HUES64 (cell line): ENCODE data around the gene CPNE8. TPM values are rescaled to one million over a fixed set of nuclear protein-coding genes. Genes with fewer than 3 reads are reported as not detected.

ENCODE experiments used
- H3K27ac ChIP-seq: 2 replicates; pipeline ENCODE4 v1.7.0; 2013; ENCODE audit warnings: low read depth, low read length, inconsistent platforms
- H3K27me3 ChIP-seq: 2 replicates; pipeline ENCODE4 v1.6.1; 2013; ENCODE audit warnings: mild to moderate bottlenecking, low read length; ENCODE audit not compliant: insufficient read depth
- H3K36me3 ChIP-seq: 2 replicates; pipeline ENCODE4 v1.6.1; 2013; ENCODE audit warnings: mild to moderate bottlenecking, low read length; ENCODE audit not compliant: insufficient read depth
- H3K4me1 ChIP-seq: 2 replicates; pipeline ENCODE4 v1.6.1; 2013; ENCODE audit warnings: mild to moderate bottlenecking, low read length, moderate library complexity; ENCODE audit not compliant: insufficient read depth
- H3K4me3 ChIP-seq: 2 replicates; pipeline ENCODE4 v1.5.1; 2013; ENCODE audit warnings: mild to moderate bottlenecking, low read length, moderate library complexity
- H3K9ac ChIP-seq: 2 replicates; pipeline ENCODE4 v1.6.1; 2013; ENCODE audit warnings: mild to moderate bottlenecking, low read depth, low read length
- H3K9me3 ChIP-seq: 2 replicates; pipeline ENCODE4 v1.6.1; 2013; ENCODE audit warnings: low read depth, low read length; ENCODE audit not compliant: insufficient read depth
- WGBS: fragments of 150-250, 120-280 bp; methylation state at CpG from one replicate; pipeline ENCODE4 v1.1.7; 2013; ENCODE audit warnings: missing lambda C conversion rate; 5-methylcytosine and 5-hydroxymethylcytosine counted together
- polyA plus RNA-seq, 2 experiments: library from polyadenylated mRNA; stranded (reverse); fragments of 50-300 nt; gene quantifications; one replicate each; pipeline ENCODE4 v1.2.3, GENCODE V29; 2013

CPNE8 gene
- 3.7 TPM for polyA plus RNA-seq (2013, experiment 1 of 2)
- 4.6 TPM for polyA plus RNA-seq (2013, experiment 2 of 2)

DNA sequence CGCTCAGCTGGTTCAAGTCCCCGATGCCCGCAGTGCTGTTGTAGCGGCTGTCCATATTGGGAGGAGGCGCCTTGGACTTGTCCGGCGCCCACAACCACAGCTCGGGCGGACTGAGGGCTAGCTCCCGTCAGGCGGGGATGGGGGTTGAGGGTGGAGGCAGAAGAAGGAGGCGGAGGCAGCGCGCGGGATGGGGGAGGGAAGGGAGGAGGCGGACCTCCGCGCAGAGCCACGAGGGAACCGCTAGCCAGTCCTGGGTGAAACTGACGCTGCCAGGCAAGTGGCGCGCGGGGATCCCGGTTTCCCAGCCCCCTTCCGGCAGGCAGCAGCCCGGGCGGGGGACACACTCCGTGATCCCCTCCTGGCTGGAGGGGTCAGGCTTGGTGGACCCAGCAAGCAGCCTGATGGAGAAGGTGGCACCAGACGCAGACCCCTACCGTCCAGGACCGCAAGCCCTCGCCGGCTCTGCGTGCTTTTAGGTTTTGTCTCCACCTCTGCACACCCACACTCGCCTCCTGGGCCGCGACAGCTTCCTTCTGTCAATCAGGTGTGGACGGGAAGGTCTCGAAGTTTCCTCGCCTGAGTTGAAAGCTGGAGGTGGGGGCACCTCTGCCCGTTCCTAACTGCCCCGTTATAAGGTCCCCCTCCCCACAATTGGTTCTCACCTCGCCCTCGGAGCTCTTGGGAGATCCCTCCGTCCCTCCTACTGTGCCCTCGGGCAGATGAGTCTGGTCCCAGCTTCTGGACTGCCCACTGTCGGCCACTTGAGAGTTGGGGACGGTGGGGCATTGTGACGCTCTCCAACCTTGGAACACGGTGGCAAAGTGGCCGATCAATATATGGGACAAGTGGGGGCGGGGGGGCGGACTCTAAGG is at the start of gene CPNE8:
CPNE8 (minus strand) TSS at position 112 of the 872 bp plus-strand sequence; CDS start at position 55, 57 bp downstream.
- Histone ChIP-seq H3K4me3 (peak within 1 kb of the TSS; percentile 78), H3K27me3 (peaks cover 16% of the 10 kb centered on the region), H3K27ac (no peak within 1 kb of the TSS; the same call in 1 of the 2 replicates), H3K36me3 (no peaks in the 10 kb centered on the region), H3K4me1 (peaks cover 19% of the 10 kb centered on the region), H3K9ac (peak within 1 kb of the TSS; percentile 55), H3K9me3 (no peaks in the 10 kb centered on the region)
- WGBS = under 1% methylated on average over 54 of the region's 54 CpGs

DNA sequence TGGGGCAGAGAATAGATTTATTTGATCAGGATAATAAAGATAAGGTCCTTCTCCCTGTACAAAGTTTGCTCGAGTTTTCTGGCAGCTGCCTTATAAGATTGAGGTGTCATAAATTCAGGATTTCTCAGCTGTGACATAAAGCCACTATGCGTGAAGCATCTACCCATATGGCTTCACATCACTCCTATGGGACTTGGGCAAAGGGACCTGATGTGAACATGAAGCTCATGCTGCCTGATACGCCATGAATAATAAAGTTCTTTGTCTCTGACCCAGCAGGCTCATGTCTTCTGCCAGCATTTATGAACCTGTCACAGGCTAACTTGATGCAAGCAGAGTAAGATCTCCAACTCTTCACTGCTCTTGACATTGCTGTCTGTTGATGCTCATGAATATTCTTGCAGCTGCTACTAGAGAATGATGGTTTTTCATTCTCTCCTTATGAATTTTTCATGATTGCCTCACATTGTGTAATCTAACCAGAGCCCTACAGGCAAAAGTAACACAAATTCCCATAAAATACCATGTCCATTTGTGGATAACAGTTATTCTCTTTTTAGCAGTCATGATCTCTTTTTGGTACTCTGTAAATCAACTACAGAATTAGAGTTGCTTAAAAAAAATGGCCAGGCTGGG is 49.0 kb upstream of the CPNE8 start:
- H3K4me3 ChIP-seq = no peak overlapping the region
- H3K27me3 ChIP-seq = no peaks in the 10 kb centered on the region
- H3K9me3 ChIP-seq = no peaks in the 10 kb centered on the region
- WGBS = 96% methylated on average over 3 of the region's 3 CpGs
- H3K27ac ChIP-seq = no peak overlapping the region
- H3K36me3 ChIP-seq = no peaks in the 10 kb centered on the region
- H3K9ac ChIP-seq = no peak overlapping the region
- no peaks in the 10 kb centered on the region for H3K4me1 ChIP-seq

DNA sequence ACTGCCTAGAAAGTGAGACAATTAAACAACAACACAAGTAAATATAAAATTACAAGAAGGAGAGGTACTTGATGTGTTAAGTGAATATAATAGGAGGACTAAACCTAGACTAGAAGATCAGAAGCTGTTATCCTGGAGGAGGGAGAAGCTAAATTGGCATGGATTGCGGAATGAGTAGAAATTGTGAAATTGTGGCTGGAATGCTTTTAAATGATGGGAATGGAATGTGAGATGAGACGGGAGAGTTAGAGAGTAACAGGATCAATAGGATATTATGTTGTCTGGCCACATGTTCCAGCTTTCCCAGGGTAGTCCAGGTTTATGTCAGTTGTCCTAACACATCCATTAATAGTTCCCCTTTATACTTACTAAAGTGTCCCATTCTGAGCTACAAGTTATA is 44.0 kb upstream of the CPNE8 start:
- no peak overlapping the region for H3K27ac ChIP-seq
- no peak overlapping the region for H3K4me3 ChIP-seq
- H3K27me3 ChIP-seq = no peaks in the 10 kb centered on the region
- WGBS = 95% methylated on average over 2 of the region's 2 CpGs
- H3K9ac ChIP-seq = no peak overlapping the region
- H3K9me3 ChIP-seq = no peaks in the 10 kb centered on the region
- no peaks in the 10 kb centered on the region for H3K4me1 ChIP-seq
- no peaks in the 10 kb centered on the region for H3K36me3 ChIP-seq

GRCh38 chr12:38934686-38935085 is 29.3 kb upstream of the CPNE8 start:
- H3K27me3 ChIP-seq = no peaks in the 10 kb centered on the region
- no peak overlapping the region for H3K9ac ChIP-seq
- no peak overlapping the region for H3K27ac ChIP-seq
- peaks cover 7% of the 10 kb centered on the region; the same call in 1 of the 2 replicates for H3K9me3 ChIP-seq
- H3K4me3 ChIP-seq = no peak overlapping the region
- no peaks in the 10 kb centered on the region for H3K36me3 ChIP-seq
- 100% methylated on average over 1 of the region's 1 CpG for WGBS
- H3K4me1 ChIP-seq = no peaks in the 10 kb centered on the region

- no peak overlapping the region for H3K9ac ChIP-seq
- H3K36me3 ChIP-seq = no peaks in the 10 kb centered on the region
- no peak overlapping the region for H3K4me3 ChIP-seq
- 90% methylated on average over 5 of the region's 5 CpGs for WGBS
- H3K4me1 ChIP-seq = no peaks in the 10 kb centered on the region
- H3K9me3 ChIP-seq = peaks cover 7% of the 10 kb centered on the region; the same call in 1 of the 2 replicates
- no peaks in the 10 kb centered on the region for H3K27me3 ChIP-seq
- no peak overlapping the region for H3K27ac ChIP-seq
These were observed 28.7 kb upstream of the CPNE8 start for GRCh38 chr12:38934078-38934584.

GRCh38 chr12:38932320-38932719 is 26.9 kb upstream of the CPNE8 start:
- Histone ChIP-seq H3K9me3 (no peaks in the 10 kb centered on the region), H3K27ac (no peak overlapping the region), H3K36me3 (no peaks in the 10 kb centered on the region), H3K4me3 (no peak overlapping the region), H3K27me3 (no peaks in the 10 kb centered on the region), H3K4me1 (no peaks in the 10 kb centered on the region), H3K9ac (no peak overlapping the region)
- 96% methylated on average over 7 of the region's 7 CpGs for WGBS

DNA sequence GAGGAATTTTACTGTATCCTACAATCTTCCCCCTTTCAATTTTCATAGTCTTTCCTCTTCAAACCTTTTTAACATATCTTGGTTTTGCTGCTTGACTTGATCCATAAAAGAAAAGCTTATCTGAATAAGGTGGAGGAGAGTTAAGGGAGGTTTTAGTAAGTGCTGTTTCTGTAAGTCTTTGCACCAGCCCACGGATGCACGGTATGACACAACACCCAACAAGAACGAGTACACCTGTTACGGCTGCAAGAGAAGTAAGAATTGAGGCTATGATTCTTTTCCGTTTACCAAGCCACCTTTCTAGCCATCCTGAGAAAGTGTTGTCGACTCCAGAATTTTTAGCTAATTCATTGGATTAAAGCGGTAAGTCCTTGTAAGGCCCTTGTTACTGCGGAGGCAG is 26.1 kb upstream of the CPNE8 start:
- Histone ChIP-seq H3K27ac (no peak overlapping the region), H3K27me3 (no peaks in the 10 kb centered on the region), H3K9me3 (no peaks in the 10 kb centered on the region), H3K4me3 (no peak overlapping the region), H3K36me3 (no peaks in the 10 kb centered on the region), H3K9ac (no peak overlapping the region), H3K4me1 (no peaks in the 10 kb centered on the region)
- WGBS = 97% methylated on average over 8 of the region's 8 CpGs

- Histone ChIP-seq H3K4me3 (no peak overlapping the region), H3K9ac (no peak overlapping the region), H3K27ac (no peak overlapping the region), H3K4me1 (no peaks in the 10 kb centered on the region), H3K27me3 (no peaks in the 10 kb centered on the region), H3K9me3 (no peaks in the 10 kb centered on the region), H3K36me3 (no peaks in the 10 kb centered on the region)
- 86% methylated on average over 4 of the region's 4 CpGs for WGBS
These were observed 25.6 kb upstream of the CPNE8 start for GRCh38 chr12:38930990-38931389.

GRCh38 chr12:38926501-38926900 is 21.1 kb upstream of the CPNE8 start:
- Histone ChIP-seq H3K4me3 (no peak overlapping the region), H3K4me1 (no peaks in the 10 kb centered on the region), H3K9me3 (no peaks in the 10 kb centered on the region), H3K9ac (no peak overlapping the region), H3K27me3 (no peaks in the 10 kb centered on the region), H3K27ac (no peak overlapping the region), H3K36me3 (no peaks in the 10 kb centered on the region)
- WGBS = no CpG with 5 or more reads among the region's 1 CpG

DNA sequence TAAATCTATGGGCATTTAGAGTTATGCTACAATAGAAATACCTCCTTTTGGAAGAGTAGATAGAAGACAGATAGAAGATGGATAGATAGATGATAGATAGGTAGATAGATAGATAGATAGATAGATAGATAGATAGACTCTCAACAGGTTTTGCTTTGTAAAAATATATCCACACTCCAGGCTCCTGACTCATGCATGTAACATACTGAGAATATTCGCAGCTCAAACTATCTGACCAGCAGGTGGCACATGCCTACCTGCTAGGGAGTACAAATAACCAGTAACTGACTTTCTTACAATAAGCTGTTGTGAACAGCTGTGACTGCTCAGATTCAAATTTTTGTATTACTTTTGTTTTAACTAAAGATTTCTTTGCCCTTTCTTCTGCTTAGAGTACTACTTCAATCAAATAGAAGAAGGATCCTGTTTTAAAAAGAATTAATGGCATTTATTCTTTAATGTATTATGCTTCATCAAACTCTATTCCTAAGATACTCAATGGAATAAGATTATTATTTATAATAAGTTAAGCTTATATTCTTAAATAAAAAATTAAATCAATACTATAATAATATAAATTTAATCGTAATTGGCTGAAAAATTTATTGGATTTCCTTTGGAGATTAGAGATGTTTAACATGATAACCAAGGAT is 15.8 kb upstream of the CPNE8 start:
- Histone ChIP-seq H3K9me3 (no peaks in the 10 kb centered on the region), H3K4me1 (no peaks in the 10 kb centered on the region), H3K4me3 (no peak overlapping the region), H3K27ac (no peak overlapping the region), H3K9ac (no peak overlapping the region), H3K27me3 (no peaks in the 10 kb centered on the region), H3K36me3 (no peaks in the 10 kb centered on the region)
- 24% methylated on average over 2 of the region's 2 CpGs for WGBS

GRCh38 chr12:38919191-38919590 is 13.8 kb upstream of the CPNE8 start:
- H3K4me3 ChIP-seq = no peak overlapping the region
- H3K9me3 ChIP-seq = no peaks in the 10 kb centered on the region
- WGBS = 91% methylated on average over 5 of the region's 5 CpGs
- H3K27me3 ChIP-seq = no peaks in the 10 kb centered on the region
- no peak overlapping the region for H3K9ac ChIP-seq
- H3K36me3 ChIP-seq = no peaks in the 10 kb centered on the region
- no peak overlapping the region for H3K27ac ChIP-seq
- no peaks in the 10 kb centered on the region for H3K4me1 ChIP-seq
